Frontal cortex (tissue), 4 donors: ENCODE results near the gene OR6N1. TPM values are rescaled to one million over a fixed set of nuclear protein-coding genes. Genes with fewer than 3 reads are reported as not detected.

Source experiments
- DNase-seq, 2 donors: peaks; one replicate each; pipeline ENCODE4 v3.0.0; 2012; ENCODE audit warnings: low spot score in 2 of 2
- FAIRE-seq: peaks from 2 replicates; lab custom pipeline; 2012; peaks lifted over from hg19 to GRCh38; lab: Jason Lieb, UNC
- small RNA-seq: library from RNA; depleted of rRNA; stranded (forward); fragments of <200 nt; gene quantifications from one replicate; pipeline ENCODE3, GENCODE V24; 2014
- total RNA-seq: library from RNA; depleted of rRNA; stranded (reverse); fragments of >200 nt; gene quantifications from one replicate; pipeline ENCODE4 v1.2.3, GENCODE V29; 2014
- donor health status: control.
- donor health status: control.
- donor health status: control.

Gene OR6N1
- total RNA-seq, 1 donor from 2014 or later = not detected

GRCh38 chr1:158781104-158781503 lies 9.1 kb upstream of the OR6N1 start, which contains the start of gene OR6N2:
Gene OR6N2 (minus strand): TSS chr1:158781204. CDS start chr1:158777635, 3,569 bp downstream.
- no peak for FAIRE-seq
- no peak for DNase-seq

- FAIRE-seq (no peak), DNase-seq (no peak)
These were observed 17.6 kb downstream of the OR6N1 start, which contains the start of gene OR6K6 for GRCh38 chr1:158754420-158754819. Gene OR6K6 (plus strand): TSS chr1:158754720. CDS start chr1:158754888, 168 bp downstream.

GRCh38 chr1:158752155-158752712 lies 19.8 kb downstream of the OR6N1 start:
- DNase-seq (no peak), FAIRE-seq (no peak)

- no peak for FAIRE-seq
- DNase-seq = no peak
These were observed 36.1 kb downstream of the OR6N1 start for GRCh38 chr1:158735848-158736247.

GRCh38 chr1:158732524-158732923 lies 39.5 kb downstream of the OR6N1 start:
- no peak for FAIRE-seq
- DNase-seq = no peak

GRCh38 chr1:158731707-158732106 lies 40.3 kb downstream of the OR6N1 start:
- FAIRE-seq (no peak), DNase-seq (no peak)

- FAIRE-seq (no peak), DNase-seq (no peak)
These were observed 41.5 kb downstream of the OR6N1 start for GRCh38 chr1:158730453-158730852.

- no peak for FAIRE-seq
- no peak for DNase-seq
These were observed 43.3 kb downstream of the OR6N1 start for GRCh38 chr1:158728510-158729225.

GRCh38 chr1:158724442-158724841 lies 47.6 kb downstream of the OR6N1 start:
- no peak for DNase-seq
- FAIRE-seq = no peak

- no peak for DNase-seq
- FAIRE-seq = no peak
These were observed 51.4 kb downstream of the OR6N1 start, which contains the start of gene OR6K3 for GRCh38 chr1:158720620-158721019. Gene OR6K3 (minus strand): TSS chr1:158720720. CDS start chr1:158718115, 2,605 bp downstream.

GRCh38 chr1:158719664-158720063 lies 52.3 kb downstream of the OR6N1 start:
- no peak for DNase-seq
- FAIRE-seq = no peak

- DNase-seq (no peak), FAIRE-seq (no peak)
These were observed 54.7 kb downstream of the OR6N1 start for GRCh38 chr1:158717344-158717743.

GRCh38 chr1:158716335-158716734 lies 55.7 kb downstream of the OR6N1 start:
- no peak for FAIRE-seq

GRCh38 chr1:158714754-158715153 lies 57.2 kb downstream of the OR6N1 start:
- no peak for DNase-seq
- no peak for FAIRE-seq

More at GRCh38 chr1:158716335-158716734, 55.7 kb downstream of the OR6N1 start:
- DNase-seq = no peak

Small RNAs within 50 kb of the gene (small RNA-seq; reads per million reads assigned to genes)
- not detected for gene OR2AQ1P

Other genes starting within 250 kb of the OR6N1 start
- gene OR6Y1, start 217.8 kb downstream of the OR6N1 start, total RNA-seq = not detected
- gene OR6P1, start 201.6 kb downstream of the OR6N1 start, total RNA-seq = not detected
- gene OR10X1, start 192.3 kb downstream of the OR6N1 start, total RNA-seq = not detected
- not detected for gene OR10Z1, start 166.9 kb downstream of the OR6N1 start, total RNA-seq
- 0.82 TPM for gene SPTA1, start 85.5 kb downstream of the OR6N1 start, total RNA-seq
- gene OR6K2, start 71.5 kb downstream of the OR6N1 start, total RNA-seq = not detected
- gene OR6K3, start 51.5 kb downstream of the OR6N1 start, total RNA-seq = not detected
- not detected for gene OR6K6, start 17.5 kb downstream of the OR6N1 start, total RNA-seq
- gene OR6N2, start 9.0 kb upstream of the OR6N1 start, total RNA-seq = not detected
- gene MNDA, start 59.2 kb upstream of the OR6N1 start, total RNA-seq = 2.0 TPM
- not detected for gene PYHIN1, start 159.4 kb upstream of the OR6N1 start, total RNA-seq
- 15.5 TPM for gene IFI16, start 237.7 kb upstream of the OR6N1 start, total RNA-seq